ENCODE results near the gene EPB41L4B. TPM values are rescaled to one million over a fixed set of nuclear protein-coding genes. Genes with fewer than 3 reads are reported as not detected.

Gene EPB41L4B
- total RNA-seq, 1 experiment from 2014 or later: 8.1 TPM

GRCh38 chr9:109158651-109159050 is 162.2 kb downstream of the EPB41L4B start:
- Histone ChIP-seq H3K9ac (ENCODE audit: low read length) (no peak overlapping the region), H3K27ac (ENCODE audit: low read depth, low read length) (no peak overlapping the region), H3K4me2 (ENCODE audit: low read length) (no peak overlapping the region), H3K79me2 (ENCODE audit: insufficient read depth, low read length) (no peaks in the 10 kb centered on the region), H3K27me3 (ENCODE audit: insufficient read depth, low read length) (0 out of 2 replicates have a peak, but pooled peaks cover 3% of the 10 kb centered on the region), H3K4me1 (ENCODE audit: control insufficient read depth in 1 of 2, insufficient read depth in 2 of 2, low read length in 2 of 2) (no peaks in the 10 kb centered on the region), H3K36me3 (ENCODE audit: control insufficient read depth in 1 of 2, insufficient read depth in 2 of 2, low read length in 2 of 2) (no peaks in the 10 kb centered on the region), H4K20me1 (ENCODE audit: insufficient read depth) (no peaks in the 10 kb centered on the region), H3K4me3 (replicated peaks in 1 of 2; ENCODE audit: low read depth in 1 of 2, low read length in 2 of 2) (no peak overlapping the region), H3K9me2 (ENCODE audit: insufficient read depth) (no peaks in the 10 kb centered on the region), H2AFZ (ENCODE audit: low read depth, low read length, poor library complexity, severe bottlenecking) (no peak overlapping the region), H3K9me3 (ENCODE audit: control insufficient read depth in 1 of 2, insufficient read depth in 1 of 2, low read depth in 1 of 2, low read length in 2 of 2) (peaks cover 0 to 5% of the 10 kb centered on the region in 2 experiments; a peak in 2 of 4 replicates)
- TF ChIP-seq SIN3A (IDR thresholded peaks at IDR 0.05; ENCODE audit: low read depth) (no peak), CBX3 (IDR thresholded peaks at IDR 0.05; ENCODE audit: low read depth) (no peak), EGR1 (IDR thresholded peaks at IDR 0.05; ENCODE audit: low read depth) (no peak), TCF7L2 (IDR thresholded peaks at IDR 0.05; ENCODE audit: borderline replicate concordance, extremely low read depth, insufficient read depth, insufficient read length) (no peak), SRF (IDR thresholded peaks at IDR 0.05; ENCODE audit: low read depth) (no peak), YY1 (IDR thresholded peaks at IDR 0.05; ENCODE audit: extremely low read depth, insufficient replicate concordance, low read depth, low read length) (no peak), POLR2A (IDR thresholded peaks at IDR 0.05; ENCODE audit: borderline replicate concordance, extremely low read depth, insufficient read depth, insufficient read length) (no peak), REST (IDR thresholded peaks at IDR 0.05; ENCODE audit: low read depth) (no peak), FOSL1 (IDR thresholded peaks at IDR 0.05; ENCODE audit: low read depth) (no peak), CEBPB (IDR thresholded peaks at IDR 0.05; ENCODE audit: low read depth) (no peak), POLR2AphosphoS5 (IDR thresholded peaks at IDR 0.05; ENCODE audit: low read depth, low read length) (no peak)
- no peak for DNase-seq (ENCODE audit: low read depth, low spot score)
- ChIA-PET CTCF (no interaction called here), POLR2A (no interaction called here), RAD21 (ENCODE audit: low non-redundant PET in 1 of 2, low total read pairs in 2 of 2, uncharacterized antibody in 2 of 2, unreplicated experiment in 2 of 2) (no interaction called here)
- no TSS peak for BruUV-seq (replicated peaks)
- intact Hi-C loops (cut with micrococcal nuclease): no loop called here
- no peak for ATAC-seq
